HG02610 (cell line): ENCODE results near the gene TOP3B.

Experiments
- ATAC-seq: cut with Tn5 transposase; IDR thresholded peaks from one replicate; pipeline ENCODE4 v1.9.1; 2021; ENCODE audit warnings: mild to moderate bottlenecking, moderate library complexity; ENCODE audit not compliant: unreplicated experiment

TOP3B gene

GRCh38 chr22:21963286-21963685 lies 19.3 kb downstream of the TOP3B start:
- ATAC-seq, result no peak

DNA sequence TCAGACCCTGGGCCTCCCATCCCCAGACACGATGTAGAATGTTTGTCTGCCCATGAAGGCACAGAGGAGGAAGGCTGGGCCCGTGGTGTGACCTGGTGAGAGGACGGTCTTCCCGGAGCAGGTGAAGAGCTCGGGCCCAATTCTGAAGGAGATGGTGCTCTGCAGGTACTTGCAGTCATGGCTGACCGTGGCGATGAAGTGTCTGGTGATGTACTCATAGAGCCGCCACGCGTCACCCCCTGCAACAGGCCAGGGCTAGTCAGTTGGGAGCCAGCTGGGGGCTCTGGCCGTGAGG lies 20.0 kb downstream of the TOP3B start:
- no peak for ATAC-seq

- no peak for ATAC-seq
Measured at GRCh38 chr22:21961886-21962654, 20.5 kb downstream of the TOP3B start.

DNA sequence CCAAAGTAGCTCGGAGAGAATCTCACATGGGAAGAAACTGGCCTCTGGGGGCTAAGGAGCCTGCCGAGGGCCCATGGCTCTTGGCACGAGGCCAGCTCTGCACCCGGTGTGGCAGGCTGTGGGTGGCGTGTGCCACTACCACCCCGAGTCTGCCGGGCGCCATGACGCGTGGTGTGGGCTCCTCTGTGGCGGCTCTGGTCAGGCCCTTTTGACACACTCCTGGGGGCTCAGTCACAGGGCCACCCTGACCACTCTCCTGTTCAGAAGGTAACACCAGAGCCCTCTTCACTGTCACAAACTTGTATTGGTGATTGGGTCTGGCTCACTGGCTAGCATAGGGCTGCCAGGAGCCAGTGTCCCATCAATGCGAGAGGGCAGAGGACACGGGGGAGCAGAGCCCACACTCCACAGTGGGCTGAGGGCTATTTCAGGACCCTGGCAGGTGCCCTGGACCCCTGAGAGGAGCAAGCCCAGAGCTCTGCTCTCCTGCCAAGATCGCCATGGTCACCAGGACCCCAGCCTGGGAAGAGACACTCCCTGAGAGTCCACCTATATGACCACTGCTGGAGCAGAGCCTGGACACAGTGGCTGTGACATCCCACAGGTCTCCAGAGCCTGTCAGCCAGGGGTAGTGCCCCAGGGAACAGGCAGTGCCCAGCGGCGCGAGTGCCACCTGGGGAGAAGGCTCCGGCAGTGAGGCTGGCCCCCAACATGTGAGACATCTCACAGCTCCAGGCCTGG lies 21.3 kb downstream of the TOP3B start:
- ATAC-seq, result no peak

DNA sequence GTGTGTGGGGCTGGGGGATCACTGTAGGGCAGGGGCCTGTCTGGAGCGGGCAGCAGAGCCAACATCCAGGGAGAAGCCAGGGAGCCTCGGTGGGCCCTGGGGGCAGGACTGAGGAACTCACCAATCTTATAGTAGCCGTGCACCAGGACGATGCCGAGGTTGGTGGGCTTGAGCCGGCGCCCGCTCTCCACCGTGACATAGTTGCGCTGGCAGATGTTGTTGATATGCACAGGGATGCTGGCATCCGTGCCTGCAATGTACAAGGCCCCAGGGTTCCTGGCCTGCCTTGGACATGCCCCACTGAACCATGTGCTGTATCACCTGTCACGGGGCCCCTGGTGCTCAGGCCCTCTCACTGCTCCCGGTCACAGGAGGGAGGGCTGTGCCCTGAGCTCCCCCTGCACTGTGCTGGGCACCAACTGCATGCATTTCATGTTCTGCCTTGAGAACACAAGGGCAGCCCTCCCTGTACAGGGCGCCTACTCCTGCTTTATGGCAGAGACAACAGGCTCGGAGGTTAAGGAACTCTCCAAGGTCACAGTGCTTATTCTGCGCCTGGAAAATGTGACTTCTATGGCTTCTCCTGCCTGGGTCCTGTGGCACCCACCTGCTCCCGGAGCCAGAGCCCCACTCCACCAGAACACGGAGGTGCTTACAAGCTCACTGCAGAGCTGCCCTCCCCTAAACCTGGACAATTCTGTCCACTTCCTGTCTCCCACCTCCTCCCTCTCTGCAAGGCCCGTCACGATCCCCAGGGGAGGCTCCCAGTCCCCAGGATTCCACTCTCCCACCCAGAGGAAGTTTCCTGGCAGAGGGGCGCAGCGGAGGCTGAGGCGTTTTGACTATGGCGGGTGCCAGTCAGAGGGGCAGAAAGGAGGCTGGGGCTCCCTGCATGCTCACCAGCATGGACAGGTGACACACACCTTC lies 22.1 kb downstream of the TOP3B start:
- no peak for ATAC-seq

- no peak for ATAC-seq
Measured at GRCh38 chr22:21959274-21960074, 23.1 kb downstream of the TOP3B start.

GRCh38 chr22:21958360-21959273 lies 24.0 kb downstream of the TOP3B start:
- ATAC-seq, result no peak

DNA sequence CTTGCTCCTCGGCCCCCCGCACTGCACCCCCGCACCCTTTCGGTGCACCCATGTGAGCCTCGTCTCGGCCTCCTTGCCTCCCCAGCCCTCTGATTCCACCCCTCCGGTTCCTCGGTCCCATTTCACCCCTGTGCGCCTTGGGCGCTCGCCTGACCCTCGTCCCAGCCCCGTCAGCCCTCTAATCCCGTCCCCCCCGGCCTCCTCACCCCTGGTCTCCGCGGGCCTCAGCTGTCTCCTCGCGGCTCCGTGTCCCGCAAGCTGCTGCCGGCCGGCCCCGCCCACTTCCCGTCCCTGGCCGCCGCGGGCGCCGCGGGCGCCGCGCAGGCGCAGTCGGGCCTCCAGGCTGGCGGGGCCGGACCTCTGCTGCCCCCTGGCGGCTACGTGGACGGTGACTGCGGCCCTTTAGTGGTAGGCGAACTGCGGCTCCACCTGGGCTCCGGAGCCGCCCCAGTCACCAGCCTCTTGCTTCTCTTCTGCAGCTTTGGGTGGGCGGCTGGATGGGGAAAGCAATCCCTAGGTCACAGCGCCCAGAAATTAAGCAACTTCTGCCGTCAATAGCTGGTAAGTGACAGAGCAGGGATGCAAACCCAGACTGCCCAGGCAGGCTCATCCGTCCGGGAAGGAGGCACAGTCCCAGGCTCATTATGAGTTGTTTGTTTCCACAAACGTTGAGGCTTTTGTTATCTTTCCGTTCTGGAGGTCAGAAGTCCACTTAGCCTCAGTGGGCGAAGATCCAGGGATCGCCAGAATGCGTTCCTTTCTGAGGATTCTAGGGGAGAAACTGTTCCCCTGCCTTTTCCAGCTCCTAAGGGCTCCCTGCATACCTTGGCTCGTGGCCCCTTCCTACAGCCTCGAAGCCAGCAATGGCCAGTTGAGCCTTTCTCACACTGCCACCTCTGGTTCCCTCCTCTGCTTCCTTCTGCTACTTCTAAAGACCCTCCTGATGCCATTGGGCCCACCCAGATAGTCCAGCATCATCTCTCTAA lies 29.7 kb downstream of the TOP3B start, which contains the start of gene PPM1F:
PPM1F (minus strand) TSS at position 263 of the 986 bp plus-strand sequence. CDS start 6,800 bp downstream, outside the sequence.
- peak; percentile 64 for ATAC-seq

DNA sequence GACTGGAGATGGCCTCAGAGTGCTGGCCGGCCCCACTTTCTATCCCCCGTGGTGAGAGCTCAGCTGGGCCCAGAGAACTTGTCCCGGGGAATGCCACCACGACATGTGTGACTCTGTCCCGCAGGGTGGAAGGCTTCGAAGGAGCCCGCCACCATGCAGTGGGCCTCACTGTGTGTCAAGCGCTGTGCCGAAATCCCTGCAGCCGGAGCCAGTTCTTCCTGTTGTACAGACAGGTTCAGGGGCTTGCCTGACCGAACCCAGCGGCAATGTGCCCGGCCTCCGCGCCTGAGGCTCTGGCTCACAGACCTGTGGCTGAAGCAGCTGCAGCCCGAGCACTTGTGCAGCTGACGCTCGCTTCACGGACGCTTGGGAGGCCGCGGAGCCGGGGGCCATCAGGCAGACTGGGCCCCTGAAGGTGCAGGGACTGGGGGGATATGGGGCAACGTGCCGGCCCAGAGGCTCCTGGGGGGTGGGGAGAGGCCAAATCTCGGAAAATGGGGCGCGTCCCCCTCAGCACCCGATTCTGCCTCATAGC lies 30.6 kb downstream of the TOP3B start:
- ATAC-seq, result no peak

GRCh38 chr22:21951062-21951461 lies 31.5 kb downstream of the TOP3B start:
- no peak for ATAC-seq

DNA sequence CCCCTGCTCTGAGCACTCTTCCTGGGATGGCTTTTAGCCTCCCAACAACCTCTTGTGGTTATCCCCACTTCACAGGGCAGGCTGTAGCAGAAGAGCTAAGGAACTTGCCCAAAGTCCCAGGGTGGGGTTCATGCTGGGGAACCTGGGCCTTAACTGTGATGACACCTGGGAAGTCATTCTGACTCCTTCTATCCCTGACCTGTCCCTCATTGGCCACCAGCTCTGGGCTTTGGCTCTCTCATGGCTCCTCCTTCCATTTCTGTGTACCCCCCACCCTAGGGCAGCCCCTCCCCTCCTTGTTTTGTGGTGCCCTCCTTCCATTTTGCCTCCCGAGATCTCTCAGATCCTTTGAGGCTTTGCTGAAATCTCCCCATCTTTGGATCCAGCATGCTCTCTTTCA lies 32.6 kb downstream of the TOP3B start:
- ATAC-seq, result no peak

DNA sequence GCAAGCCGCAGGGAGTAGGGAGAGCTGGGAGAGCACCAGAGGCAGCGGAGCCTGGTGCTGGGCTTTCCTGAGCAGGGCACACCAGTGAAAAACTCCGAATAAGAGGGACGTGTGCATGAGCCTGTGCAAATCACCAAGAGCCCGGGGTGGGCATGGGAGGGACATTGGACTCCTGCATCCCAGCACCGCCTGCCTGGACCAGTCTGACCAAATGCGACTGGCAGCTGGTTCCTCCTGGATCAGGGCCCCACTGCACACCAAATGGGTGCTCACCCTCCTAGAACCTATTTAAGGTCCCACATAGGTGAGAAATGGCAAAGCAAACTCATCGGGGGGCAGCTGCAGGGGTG lies 33.0 kb downstream of the TOP3B start:
- no peak for ATAC-seq

DNA sequence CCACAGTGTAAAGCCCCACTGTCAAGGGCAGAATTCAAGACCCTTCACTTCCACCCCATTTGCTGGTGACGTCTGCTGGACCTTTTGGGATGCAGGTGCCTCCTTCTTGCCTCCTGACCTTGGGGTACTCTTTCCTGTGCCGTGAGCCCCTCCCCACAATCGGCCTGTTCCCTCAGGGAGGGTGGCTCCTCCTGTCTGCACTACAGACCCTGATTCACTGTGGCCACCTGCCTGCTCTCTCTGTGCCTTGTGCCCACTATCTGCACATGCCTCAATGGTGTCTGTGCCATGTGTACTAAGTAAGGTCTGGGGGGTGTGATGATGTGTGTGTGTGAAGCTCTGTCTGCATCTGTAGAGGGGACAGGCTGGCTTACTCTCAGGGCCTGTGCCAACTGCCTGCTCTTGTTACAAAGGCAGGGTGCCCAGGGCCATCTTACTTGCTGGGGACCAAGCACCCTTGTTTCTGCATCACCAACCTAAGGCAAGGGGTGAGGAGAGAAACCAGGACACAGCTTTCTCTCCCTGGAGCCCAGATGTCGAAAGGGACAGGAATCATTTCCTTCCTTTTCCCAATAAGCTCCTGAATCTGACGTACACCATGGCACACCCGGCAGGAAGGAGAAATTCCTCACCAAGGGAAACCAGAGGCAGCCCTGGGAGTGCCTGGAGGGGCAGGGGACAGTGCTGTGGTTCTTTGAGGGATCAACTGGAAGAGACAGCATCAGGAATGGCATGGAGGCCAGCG lies 33.6 kb downstream of the TOP3B start:
- ATAC-seq, result no peak

- no peak for ATAC-seq
Measured at GRCh38 chr22:21948390-21948789, 34.2 kb downstream of the TOP3B start.

- ATAC-seq, result no peak
Measured at GRCh38 chr22:21947040-21948014, 35.3 kb downstream of the TOP3B start.

- no peak for ATAC-seq
Measured at GRCh38 chr22:21946262-21946925, 36.2 kb downstream of the TOP3B start.
